GM12801 (cell line): Measurements from ENCODE around the gene ARFIP1.

Source experiments
- TF ChIP-seq, protein P1 (sequence below): IDR thresholded peaks from one replicate; pipeline ENCODE4 v1.5.1; 2011; ENCODE audit warnings: control low read depth; ENCODE audit not compliant: insufficient read length; ENCODE audit errors: extremely low read depth

Gene ARFIP1

DNA sequence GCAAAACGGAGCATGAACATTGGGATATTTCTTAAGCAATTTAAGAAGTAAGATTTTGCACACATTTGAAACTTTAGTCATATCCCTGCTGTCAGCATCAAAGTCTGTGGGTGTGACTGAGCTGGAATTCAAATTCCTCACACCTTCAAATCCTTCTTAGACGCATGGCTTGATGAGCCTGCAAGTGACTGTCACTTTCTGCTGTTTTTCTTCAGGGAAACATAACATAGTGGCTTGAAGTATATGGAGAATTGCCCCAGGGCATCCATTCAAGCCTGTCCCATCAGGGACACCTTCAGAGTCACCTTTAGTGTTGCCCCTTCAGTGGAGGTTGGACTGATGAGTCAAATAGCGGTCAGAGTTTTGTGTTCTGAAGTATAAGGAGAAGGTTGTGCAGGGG, 173.8 kb downstream of the ARFIP1 start:
- TF ChIP-seq, protein P1, sequence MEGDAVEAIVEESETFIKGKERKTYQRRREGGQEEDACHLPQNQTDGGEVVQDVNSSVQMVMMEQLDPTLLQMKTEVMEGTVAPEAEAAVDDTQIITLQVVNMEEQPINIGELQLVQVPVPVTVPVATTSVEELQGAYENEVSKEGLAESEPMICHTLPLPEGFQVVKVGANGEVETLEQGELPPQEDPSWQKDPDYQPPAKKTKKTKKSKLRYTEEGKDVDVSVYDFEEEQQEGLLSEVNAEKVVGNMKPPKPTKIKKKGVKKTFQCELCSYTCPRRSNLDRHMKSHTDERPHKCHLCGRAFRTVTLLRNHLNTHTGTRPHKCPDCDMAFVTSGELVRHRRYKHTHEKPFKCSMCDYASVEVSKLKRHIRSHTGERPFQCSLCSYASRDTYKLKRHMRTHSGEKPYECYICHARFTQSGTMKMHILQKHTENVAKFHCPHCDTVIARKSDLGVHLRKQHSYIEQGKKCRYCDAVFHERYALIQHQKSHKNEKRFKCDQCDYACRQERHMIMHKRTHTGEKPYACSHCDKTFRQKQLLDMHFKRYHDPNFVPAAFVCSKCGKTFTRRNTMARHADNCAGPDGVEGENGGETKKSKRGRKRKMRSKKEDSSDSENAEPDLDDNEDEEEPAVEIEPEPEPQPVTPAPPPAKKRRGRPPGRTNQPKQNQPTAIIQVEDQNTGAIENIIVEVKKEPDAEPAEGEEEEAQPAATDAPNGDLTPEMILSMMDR: no peak

DNA sequence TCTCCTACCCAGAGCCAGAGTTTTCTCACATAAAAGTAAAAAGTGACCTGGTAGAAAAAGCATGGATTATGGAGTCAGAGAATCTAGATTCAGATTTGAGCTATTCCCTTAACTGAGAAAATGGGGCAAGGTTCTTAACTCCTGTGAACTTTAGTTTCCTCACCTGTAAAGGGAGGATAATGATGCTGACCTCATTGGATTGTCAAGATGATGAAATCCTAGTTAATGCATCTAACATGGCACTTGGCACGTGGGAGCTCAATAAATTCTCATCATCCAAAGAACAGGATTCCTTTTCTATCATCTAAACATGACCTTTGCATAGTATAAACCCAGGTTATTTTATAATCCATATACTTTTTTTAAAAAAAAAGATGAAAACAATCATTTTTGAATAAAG, 175.0 kb downstream of the ARFIP1 start:
- TF ChIP-seq, protein P1: no peak

DNA sequence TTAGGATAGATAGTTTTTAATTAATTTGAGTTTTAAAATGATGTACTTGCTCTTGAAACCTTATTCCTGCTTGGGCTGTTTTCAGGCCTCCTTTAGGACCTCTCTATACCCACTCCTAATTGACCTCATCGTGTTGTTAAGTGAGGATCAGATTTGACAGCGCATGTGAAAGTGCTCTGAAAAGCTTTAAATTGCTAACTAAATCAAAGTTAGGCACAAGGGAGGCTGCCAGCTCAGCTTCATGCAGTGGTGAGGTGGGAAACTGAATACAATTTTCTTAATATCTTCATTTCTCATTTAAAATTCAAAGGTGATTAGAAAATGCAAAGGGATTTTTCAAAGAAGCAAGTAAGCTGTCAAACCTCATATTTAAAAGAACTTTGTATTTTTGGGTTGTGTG, 176.4 kb downstream of the ARFIP1 start:
- TF ChIP-seq, protein P1: no peak

DNA sequence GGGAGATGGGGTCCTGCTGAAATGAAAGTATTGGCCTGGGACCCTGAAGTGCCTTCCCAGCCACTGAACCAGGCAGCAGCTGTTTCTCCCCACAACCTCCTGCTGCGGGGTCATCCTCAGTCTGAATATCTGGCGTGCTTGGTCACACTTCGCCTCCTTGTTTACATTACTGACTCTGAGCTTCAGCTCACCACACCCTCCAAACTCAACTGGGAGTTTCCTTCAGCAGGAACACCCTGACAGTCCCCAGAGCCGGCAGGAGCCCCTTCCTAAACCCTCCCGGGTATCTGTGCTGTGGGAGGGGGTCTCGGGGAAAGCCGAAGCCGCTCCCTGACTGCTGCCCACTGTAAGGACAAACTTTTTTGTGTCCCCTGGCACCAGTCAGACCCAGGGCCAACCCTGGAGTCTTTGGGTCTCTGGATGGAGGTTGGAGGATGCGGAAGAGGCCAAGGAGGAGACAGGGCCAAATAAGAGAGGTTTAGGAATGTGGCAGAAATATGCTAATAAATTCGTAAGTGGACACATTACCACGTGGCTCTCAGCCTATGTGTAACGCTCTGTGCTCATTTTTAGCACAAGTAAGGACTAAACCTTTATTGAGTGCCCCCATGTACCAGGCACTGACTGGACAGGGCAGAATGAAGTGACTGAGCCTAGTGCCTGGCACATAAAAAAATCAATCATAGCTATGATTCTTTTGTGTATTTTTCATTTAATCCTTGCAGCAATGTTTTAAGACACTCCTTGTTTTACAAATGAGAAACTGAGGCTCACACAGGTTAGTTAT, 177.1 kb downstream of the ARFIP1 start:
- TF ChIP-seq, protein P1: no peak

DNA sequence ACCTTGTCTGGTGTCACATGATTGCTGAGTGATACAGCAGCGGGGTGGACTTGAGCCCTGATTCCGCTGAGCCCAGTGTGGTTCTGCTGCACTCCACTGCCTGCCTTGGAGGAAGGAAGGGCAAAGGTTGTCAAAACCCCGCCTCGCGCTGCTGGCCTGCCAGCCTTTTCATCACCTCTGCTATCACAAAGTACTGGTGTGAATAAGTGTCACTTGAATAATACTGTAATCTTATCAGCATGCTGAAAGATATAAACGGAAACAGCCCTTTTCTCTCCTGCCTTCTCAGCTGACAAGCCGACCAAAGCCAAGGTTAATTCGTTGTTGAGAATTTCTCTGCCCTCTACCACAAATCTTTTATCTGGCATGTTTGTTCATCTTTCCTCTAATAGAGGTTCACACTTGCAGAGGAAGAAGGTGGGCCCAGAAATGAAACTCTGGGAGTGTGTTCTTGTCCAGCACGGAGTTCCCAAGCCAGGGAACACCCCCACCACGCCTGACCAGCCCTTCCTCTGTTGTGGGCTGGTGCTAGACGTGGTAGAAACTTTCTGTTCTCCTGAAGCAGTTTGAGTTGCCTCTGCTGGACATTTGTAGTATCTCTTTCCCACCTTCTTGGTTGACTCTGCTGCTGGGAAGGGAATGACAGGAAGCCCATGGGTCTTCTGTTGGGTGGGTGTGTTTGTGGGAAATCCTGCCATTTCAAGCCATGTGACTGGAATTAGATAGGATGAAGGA, 177.8 kb downstream of the ARFIP1 start:
- TF ChIP-seq, protein P1: no peak

DNA sequence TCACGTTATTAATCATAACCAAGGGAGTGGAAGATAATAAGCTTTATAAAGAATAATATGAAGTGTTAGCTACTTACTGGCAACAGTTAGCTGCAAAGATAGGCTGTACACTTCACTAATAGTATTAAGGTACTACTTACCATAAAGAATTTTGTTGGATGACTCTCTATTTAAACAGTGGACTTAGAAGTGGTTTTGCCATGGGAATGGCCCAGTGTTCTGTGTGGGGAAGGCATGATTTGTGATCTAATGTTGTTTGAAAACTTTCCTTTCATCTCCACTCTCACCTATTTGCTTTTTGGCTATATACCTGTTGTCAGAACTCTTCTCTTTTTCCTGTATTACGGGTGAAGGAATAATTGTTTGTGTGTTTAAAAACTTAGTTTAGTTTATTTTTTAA, 179.3 kb downstream of the ARFIP1 start:
- TF ChIP-seq, protein P1: no peak

DNA sequence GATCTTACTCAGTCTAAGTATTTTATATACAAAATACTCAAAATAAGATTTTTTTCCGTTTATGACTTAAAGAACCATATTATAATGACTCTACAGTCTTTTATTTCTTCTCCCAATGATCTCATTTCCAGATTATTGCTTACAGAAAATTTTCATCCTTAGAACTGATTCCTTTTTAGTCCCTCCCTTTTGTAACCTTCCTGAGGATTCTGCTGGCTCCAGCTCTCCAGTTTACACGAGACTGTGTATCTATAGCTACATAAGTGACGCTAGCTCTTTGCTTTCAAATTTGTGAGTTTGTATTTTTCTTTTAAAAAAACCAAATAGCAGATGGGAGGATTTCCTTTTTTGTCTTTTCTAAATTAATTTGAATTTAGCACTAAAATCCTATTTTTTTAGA, 180.3 kb downstream of the ARFIP1 start:
- TF ChIP-seq, protein P1: no peak
